Fibroblast of pulmonary artery (primary cell): Measurements from ENCODE around the gene RGS6.
A peak's percentile ranks its signal among the peaks of the same experiment; 100 is the strongest.

ENCODE experiments used
- DNase-seq: peaks from one replicate; pipeline ENCODE4 v3.0.0-alpha.2; 2010; ENCODE audit warnings: low read depth
- H3K4me3 ChIP-seq: replicated peaks from 2 replicates; pipeline ENCODE4 v1.5.1; 2011; ENCODE audit warnings: low read depth, mild to moderate bottlenecking, control low read depth, low read length, moderate library complexity
- CTCF ChIP-seq: IDR thresholded peaks from 2 replicates; pipeline ENCODE4 v1.5.1; 2011; ENCODE audit warnings: mild to moderate bottlenecking, control low read depth, low read length, inconsistent platforms; ENCODE audit errors: missing control alignments

Gene RGS6

GRCh38 chr14:72609205-72609916 is 677.1 kb downstream of the RGS6 start:
- no peak for DNase-seq
- no peak overlapping the region for H3K4me3 ChIP-seq
- TF ChIP-seq CTCF, result no peak

DNA sequence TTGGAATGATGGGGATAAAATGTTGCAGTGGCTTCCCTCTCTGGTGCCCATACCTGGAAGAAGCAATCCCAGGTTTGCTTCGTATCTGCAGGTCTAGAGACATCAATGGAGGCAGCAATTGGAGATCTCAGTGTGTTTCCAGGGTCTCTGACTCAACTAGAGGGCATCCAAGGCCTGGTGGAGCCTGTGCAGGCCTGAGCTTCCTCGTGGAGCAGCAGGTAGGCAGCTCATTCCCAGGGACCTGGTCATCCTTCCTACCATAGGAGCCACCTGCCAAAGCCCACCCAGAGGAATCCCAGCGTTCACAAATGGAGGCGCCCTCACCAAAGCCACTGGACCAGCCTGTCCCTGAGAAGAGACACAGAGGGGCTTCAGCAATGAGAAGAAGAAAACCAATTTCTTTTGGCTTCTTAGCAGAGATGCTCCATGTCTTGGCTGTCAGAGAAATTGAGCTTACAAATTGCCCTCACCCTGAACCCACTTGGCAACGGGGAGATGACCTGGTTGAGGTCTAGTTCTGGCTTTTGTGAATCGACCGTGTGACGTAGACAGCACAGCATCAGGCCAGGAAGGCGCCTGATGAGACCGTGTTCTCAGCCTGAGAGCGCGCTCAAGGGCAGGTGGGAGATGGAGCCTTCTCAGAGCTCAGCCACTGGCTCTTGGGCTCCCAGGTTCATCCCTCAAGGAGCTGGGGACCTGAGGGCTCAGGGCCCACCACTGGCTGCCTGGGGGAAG is 678.0 kb downstream of the RGS6 start:
- no peak for DNase-seq
- TF ChIP-seq CTCF, result no peak
- H3K4me3 ChIP-seq, result no peak overlapping the region

DNA sequence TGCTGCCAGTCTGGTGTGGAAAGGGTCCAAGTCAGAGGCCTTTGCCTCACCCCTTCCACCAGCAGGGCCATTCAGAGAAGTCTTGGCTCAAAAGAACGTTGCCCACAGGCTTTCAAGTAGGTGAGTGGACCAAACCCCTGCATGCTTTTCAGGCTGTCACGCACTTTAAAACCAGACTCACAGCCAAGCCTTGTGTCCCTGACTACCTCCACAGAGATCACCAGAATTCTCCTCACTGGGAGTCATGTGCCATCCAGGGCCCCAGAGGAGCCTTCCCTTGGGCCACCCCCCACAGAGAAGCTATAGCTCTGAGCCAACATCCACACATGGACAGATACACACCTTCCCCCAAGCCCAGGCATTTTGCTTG is 678.6 kb downstream of the RGS6 start:
- DNase-seq, result no peak

GRCh38 chr14:72611506-72611905 is 679.3 kb downstream of the RGS6 start:
- TF ChIP-seq CTCF, result no peak
- no peak for DNase-seq
- H3K4me3 ChIP-seq, result no peak overlapping the region

More for the DNA sequence above, 678.6 kb downstream of the RGS6 start:
- TF ChIP-seq CTCF, result no peak
- no peak overlapping the region for H3K4me3 ChIP-seq

GRCh38 chr14:72612041-72612440 is 679.8 kb downstream of the RGS6 start:
- H3K4me3 ChIP-seq, result no peak overlapping the region
- no peak for DNase-seq
- no peak for TF ChIP-seq CTCF

- no peak for TF ChIP-seq CTCF
- peak; percentile 57 for DNase-seq
- no peak overlapping the region for H3K4me3 ChIP-seq
These were observed 681.2 kb downstream of the RGS6 start for GRCh38 chr14:72613231-72613974.
